ENCODE measurements around the gene DHDDS.
A peak's percentile ranks its signal among the peaks of the same experiment; 100 is the strongest.

Gene DHDDS

DNA sequence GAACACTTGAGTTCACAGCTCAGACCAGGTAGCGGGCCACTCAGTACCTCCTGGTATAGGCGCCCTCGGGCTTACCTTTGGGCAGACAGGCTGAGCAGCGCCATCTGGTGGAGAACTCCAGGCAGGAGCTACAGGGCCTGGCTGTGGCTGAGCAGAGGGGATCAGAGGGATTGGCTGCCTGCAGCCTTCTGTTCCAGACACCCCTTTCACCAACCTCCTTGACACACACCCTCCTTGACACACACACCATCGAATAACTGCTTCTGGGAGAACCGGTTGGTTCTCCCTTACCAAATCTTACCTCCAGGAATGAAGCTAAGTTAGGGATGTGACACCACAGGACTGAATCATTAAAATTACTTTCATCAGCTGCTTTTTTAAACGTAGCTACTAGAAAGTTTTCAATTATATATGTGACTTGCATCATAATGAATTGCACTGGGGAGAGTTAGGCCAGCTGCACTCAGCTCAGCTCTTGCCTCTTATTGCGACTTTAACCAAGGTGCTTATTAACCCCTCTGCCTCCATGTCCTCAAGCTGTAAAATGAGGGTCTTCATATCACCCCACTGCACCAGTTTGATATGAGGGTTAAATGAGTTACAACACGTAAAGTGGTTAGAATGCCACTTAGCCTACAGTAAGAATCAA, 14.9 kb upstream of the DHDDS start:
- peak; percentile 59 for DNase-seq (ENCODE audit: low read depth)

- no peak for DNase-seq (ENCODE audit: low read depth)
Observed at GRCh38 chr1:26418865-26419349, 13.2 kb upstream of the DHDDS start.

- DNase-seq (ENCODE audit: low read depth): no peak
Observed at GRCh38 chr1:26419494-26419893, 12.6 kb upstream of the DHDDS start.

DNA sequence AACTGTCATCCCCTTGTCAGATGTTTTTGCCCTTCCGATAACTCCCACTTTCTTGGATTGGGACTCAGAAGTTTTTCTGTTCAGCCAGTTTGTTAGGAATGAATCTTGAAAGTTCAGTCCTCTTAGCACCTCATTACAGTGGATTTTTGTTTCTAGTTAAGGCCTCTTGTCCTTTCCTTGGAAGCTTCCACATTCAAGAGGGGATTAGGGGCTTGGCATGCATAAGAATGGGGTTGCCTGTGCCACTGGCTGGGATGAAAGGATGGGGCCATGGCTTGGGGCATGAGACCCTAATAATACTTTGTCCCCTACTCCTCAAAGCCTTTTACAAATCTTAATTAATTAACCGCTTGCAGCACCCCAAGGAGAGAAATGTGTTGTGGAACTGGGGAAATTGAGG, 2.4 kb upstream of the DHDDS start:
- no peak for DNase-seq (ENCODE audit: low read depth)

- no peak for DNase-seq (ENCODE audit: low read depth)
Observed at GRCh38 chr1:26432793-26433192, 672 bp downstream of the DHDDS start.

- DNase-seq (ENCODE audit: low read depth): no peak
Observed at GRCh38 chr1:26434161-26434752, 2.1 kb downstream of the DHDDS start.

DNA sequence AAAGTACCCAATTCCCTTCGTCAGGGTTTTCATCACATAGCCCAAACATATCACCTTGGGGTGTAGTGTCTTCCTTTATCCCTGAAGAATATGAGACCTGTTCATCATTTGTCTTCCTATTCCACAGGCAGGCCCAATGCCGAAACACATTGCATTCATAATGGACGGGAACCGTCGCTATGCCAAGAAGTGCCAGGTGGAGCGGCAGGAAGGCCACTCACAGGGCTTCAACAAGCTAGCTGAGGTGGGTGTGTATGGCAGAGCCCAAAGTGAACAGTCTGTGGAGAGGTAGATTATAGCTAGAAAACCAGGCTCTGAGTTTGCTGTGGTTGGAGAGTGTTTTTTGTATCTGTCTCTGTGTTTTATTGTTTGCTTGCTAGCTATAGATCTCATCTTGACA, 5.9 kb downstream of the DHDDS start:
- no peak for DNase-seq (ENCODE audit: low read depth)

DNA sequence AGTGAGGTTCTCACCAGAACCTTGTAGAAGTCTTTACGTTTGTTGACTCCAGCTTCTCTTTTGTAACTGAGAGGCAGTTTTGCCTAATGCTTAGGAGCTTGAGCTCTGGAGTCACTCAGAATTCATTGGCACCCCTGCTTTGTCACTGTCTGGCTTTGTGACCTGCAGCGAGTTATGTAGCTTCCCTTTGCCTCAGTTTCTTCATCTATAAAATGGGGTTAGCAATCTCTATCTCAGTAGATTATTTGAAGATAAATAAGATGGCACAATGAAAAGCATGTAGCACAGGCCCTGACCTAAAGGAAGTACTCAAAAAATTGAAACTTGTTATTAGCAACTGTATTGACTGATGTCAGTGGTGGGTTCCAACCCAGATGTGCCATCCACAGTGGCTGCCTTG, 8.1 kb downstream of the DHDDS start:
- no peak for DNase-seq (ENCODE audit: low read depth)

GRCh38 chr1:26449868-26450267, 17.7 kb downstream of the DHDDS start:
- no peak for DNase-seq (ENCODE audit: low read depth)

GRCh38 chr1:26450908-26451307, 18.8 kb downstream of the DHDDS start:
- no peak for DNase-seq (ENCODE audit: low read depth)

- DNase-seq (ENCODE audit: low read depth): no peak
Observed at GRCh38 chr1:26452459-26453183, 20.5 kb downstream of the DHDDS start.

DNA sequence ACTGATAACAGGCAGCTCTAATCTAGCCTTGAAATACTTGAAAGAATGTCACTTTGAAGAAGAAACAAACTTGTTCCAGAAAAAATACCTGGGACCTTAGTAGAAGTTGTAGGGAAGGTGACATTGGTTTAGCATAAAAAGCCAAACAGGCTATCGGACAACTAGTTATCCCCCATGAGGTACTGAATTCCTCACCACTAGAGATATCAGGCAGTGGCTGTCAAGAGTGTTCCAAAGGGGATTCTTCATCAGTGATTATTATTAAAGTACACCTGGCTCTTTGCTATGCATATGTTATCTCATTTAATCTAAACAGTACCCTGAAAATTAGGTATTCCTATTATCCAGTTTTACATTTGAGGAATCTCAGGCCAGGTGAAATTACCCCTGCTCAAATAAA, 27.0 kb downstream of the DHDDS start:
- DNase-seq (ENCODE audit: low read depth): no peak

DNA sequence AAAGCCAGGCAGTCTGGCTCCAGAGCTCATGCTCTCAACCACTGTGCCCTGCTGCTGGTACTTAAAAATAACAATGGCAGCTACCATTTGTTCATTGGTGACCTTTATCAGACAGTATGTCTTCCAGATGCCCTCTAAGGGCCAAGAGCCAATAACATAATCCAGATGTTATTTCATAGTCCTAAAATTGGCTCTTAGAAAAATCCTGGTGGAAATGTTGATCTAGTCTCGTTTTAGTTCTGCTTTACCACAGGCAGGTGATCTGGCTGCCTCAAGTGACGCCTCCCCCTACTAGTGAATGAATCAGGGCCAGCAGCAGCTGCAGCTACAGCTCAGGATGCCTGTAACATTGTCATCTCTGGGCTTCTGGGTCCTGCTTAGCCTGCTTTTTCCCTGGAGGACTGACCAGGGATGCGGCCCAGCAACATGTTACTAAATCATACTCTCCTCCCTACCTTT, 27.5 kb downstream of the DHDDS start:
- no peak for DNase-seq (ENCODE audit: low read depth)

DNA sequence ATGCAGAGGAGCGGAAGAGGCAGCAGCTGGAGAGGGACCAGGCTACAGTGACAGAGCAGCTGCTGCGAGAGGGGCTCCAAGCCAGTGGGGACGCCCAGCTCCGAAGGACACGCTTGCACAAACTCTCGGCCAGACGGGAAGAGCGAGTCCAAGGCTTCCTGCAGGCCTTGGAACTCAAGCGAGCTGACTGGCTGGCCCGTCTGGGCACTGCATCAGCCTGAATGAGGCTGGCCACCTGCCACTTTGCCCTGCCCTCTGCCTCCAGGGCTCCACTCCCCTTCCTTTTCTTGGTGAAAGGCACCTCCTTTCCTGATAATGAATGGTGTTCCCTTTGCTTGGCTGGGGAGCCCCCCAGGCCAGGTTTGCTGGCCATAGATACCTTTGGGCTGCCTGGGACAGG, 36.8 kb downstream of the DHDDS start:
- DNase-seq (ENCODE audit: low read depth): no peak

DNA sequence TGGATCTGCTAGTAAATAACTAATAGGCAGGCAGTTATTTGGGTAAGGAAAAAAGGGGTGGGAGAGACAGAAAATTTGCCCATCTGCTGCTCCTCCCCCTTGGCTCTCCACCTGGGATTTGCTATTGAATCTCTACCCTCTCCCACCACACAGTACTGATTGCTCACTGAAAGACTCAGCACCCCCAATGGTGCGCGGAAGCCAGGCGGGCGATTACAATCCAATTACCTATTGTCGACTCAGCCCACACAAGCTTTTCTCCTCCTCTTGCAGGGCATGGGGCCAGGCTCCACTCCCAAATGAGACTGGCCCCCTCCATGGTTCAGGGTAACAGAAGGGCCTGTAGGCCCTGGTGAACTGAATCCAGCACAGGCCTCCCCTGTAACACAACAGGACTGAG, 37.4 kb downstream of the DHDDS start:
- no peak for DNase-seq (ENCODE audit: low read depth)

DNA sequence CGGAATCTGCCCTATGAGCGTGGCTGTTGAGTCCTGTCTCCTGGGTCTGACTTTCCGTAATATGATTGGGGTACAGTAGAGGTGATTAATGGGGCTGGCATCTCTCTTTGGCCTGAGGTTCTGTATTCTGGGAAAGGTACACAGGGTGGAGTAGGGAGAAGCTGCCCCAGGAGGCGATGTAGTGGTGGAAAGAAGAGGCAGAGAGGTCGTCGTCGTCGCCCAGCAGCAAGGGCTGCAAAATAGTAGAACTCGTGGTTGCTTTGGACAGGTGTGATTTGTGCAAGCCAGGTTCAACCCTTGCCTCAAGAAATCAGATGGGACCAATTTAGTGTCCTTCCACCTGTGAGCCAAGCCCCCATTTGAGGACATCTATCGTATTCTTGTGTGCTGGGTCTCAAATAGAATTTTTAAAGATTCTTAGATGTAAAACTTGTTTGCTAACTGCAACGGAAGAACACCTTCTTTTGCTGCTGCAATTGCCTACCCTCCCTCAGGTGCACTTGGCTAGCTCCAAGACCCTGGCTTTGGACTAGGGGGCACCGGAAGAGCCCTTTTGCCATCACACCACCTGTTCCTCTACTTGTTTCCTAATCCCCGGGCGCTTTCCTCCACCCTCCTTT, 38.9 kb downstream of the DHDDS start:
- no peak for DNase-seq (ENCODE audit: low read depth)

GRCh38 chr1:26471498-26472319, 39.6 kb downstream of the DHDDS start:
- DNase-seq (ENCODE audit: low read depth): peak; percentile 65

GRCh38 chr1:26472320-26472900, 40.3 kb downstream of the DHDDS start, which contains the start of gene HMGN2:
TSS of gene HMGN2 (plus strand) at chr1:26472440. CDS start at chr1:26472613, 173 bp downstream.
- peak; percentile 76 for DNase-seq (ENCODE audit: low read depth)

- peak; percentile 91 for DNase-seq (ENCODE audit: low read depth)
Observed at GRCh38 chr1:26472901-26473845, 41.1 kb downstream of the DHDDS start.

DNA sequence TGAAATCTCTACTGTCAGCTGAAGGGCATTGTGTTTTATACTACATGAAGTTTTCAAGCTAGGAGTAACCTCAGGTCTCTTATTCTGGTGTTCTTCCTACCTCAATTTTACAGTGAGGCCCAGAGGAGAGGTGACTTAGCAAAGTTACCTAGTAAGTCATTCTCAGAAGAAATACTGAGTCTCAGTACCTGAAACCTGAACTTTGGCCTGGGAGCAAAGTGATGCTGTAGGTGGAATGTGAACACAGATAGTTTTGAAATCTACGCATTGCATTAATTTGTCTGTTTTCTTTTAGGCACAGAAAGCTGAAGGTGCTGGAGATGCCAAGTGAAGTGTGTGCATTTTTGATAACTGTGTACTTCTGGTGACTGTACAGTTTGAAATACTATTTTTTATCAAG, 42.7 kb downstream of the DHDDS start:
- no peak for DNase-seq (ENCODE audit: low read depth)
